ENCODE results near the gene FBXL13. TPM values are rescaled to one million over a fixed set of nuclear protein-coding genes. Genes with fewer than 3 reads are reported as not detected.

Gene FBXL13
- total RNA-seq, 2 experiments from 2014 or later: 1.6 to 2.0 TPM

- ChIA-PET CTCF (ENCODE audit: unreplicated experiment) (no interaction called here), POLR2A (no interaction called here)
- no peak overlapping the region for H3K27ac ChIP-seq (ENCODE audit: low read depth, low read length, poor library complexity, severe bottlenecking)
- no peaks in the 10 kb centered on the region for H3K36me3 ChIP-seq (ENCODE audit: insufficient read depth, low read length)
- no peak for TF ChIP-seq CTCF (conservative IDR thresholded peaks at IDR 0.05; ENCODE audit: low read length)
- no peak for TF ChIP-seq EZH2phosphoT487 (IDR thresholded peaks at IDR 0.05; ENCODE audit: borderline replicate concordance, low read depth, low read length)
- no peaks in the 10 kb centered on the region for H3K4me1 ChIP-seq (ENCODE audit: insufficient read depth, low read length, poor library complexity, severe bottlenecking)
- H3K4me3 ChIP-seq (ENCODE audit: low read depth, low read length, poor library complexity, severe bottlenecking): no peak overlapping the region
- intact Hi-C loops (cut with micrococcal nuclease; ENCODE audit: unreplicated experiment): no loop called here
- BruUV-seq (replicated peaks): no TSS peak
- H4K20me1 ChIP-seq (ENCODE audit: insufficient read depth, low read length): no peaks in the 10 kb centered on the region
- H3K4me2 ChIP-seq (ENCODE audit: low read length): no peak overlapping the region
- no peaks in the 10 kb centered on the region for H3K9me2 ChIP-seq (ENCODE audit: insufficient read depth, low read length)
- H3K9me3 ChIP-seq (ENCODE audit: low read length): no peaks in the 10 kb centered on the region
- no peak for DNase-seq (ENCODE audit: low spot score)
- H3K79me2 ChIP-seq (ENCODE audit: insufficient read depth, low read depth, low read length): no peaks in the 10 kb centered on the region
- H2AFZ ChIP-seq (ENCODE audit: low read length): no peak overlapping the region
Observed at GRCh38 chr7:103068414-103069403, 5.9 kb downstream of the FBXL13 start.

- Histone ChIP-seq H3K4me1 (ENCODE audit: insufficient read depth, low read length, poor library complexity, severe bottlenecking) (no peaks in the 10 kb centered on the region), H3K27ac (ENCODE audit: low read depth, low read length, poor library complexity, severe bottlenecking) (no peak overlapping the region), H3K4me2 (ENCODE audit: low read length) (no peak overlapping the region), H3K36me3 (ENCODE audit: insufficient read depth, low read length) (no peaks in the 10 kb centered on the region), H3K79me2 (ENCODE audit: insufficient read depth, low read depth, low read length) (no peaks in the 10 kb centered on the region), H3K9me2 (ENCODE audit: insufficient read depth, low read length) (no peaks in the 10 kb centered on the region), H4K20me1 (ENCODE audit: insufficient read depth, low read length) (no peaks in the 10 kb centered on the region), H2AFZ (ENCODE audit: low read length) (no peak overlapping the region), H3K9me3 (ENCODE audit: low read length) (no peaks in the 10 kb centered on the region), H3K4me3 (ENCODE audit: low read depth, low read length, poor library complexity, severe bottlenecking) (no peak overlapping the region)
- peak; percentile 69 for DNase-seq (ENCODE audit: low spot score)
- intact Hi-C loops (cut with micrococcal nuclease; ENCODE audit: unreplicated experiment): no loop called here
- ChIA-PET POLR2A (interaction anchor here (1.0 kb wide), 1 partner anchor 10 kb away, joined by 3 read pairs; the partner anchor contains the start of gene ARMC10), CTCF (ENCODE audit: unreplicated experiment) (no interaction called here)
- TF ChIP-seq CTCF (conservative IDR thresholded peaks at IDR 0.05; ENCODE audit: low read length) (peak; percentile 79), EZH2phosphoT487 (IDR thresholded peaks at IDR 0.05; ENCODE audit: borderline replicate concordance, low read depth, low read length) (no peak)
- BruUV-seq (replicated peaks): no TSS peak
Observed at GRCh38 chr7:103065667-103066066, 8.9 kb downstream of the FBXL13 start.

DNA sequence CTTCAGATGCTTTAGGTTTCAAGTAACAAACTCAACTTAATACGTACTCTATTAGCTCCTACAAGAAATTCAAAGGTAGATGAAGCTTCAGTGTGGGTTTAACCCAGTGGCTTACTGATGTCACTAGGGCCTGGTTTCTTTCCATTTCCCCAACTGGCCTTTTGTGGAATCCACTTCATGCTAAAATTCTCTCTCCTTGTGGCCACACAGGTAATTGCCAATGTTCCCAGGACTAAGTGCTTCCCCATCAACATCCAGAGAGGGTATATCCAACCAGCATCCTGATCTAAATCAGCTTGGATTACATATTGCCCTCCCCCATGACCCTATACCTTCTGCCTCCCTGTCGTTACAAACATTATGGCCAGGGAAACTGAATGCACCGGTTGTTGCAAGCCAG lies 10.7 kb downstream of the FBXL13 start:
- CTCF ChIA-PET (ENCODE audit: unreplicated experiment): no interaction called here
- H2AFZ ChIP-seq (ENCODE audit: low read length): no peak overlapping the region
- no peaks in the 10 kb centered on the region for H4K20me1 ChIP-seq (ENCODE audit: insufficient read depth, low read length)
- H3K4me2 ChIP-seq (ENCODE audit: low read length): no peak overlapping the region
- POLR2A ChIA-PET: interaction anchor here (1.0 kb wide), 1 partner anchor 11 kb away, joined by 3 read pairs; the partner anchor contains the start of genes ARMC10 and FBXL13
- DNase-seq (ENCODE audit: low spot score): no peak
- no peak for TF ChIP-seq CTCF (conservative IDR thresholded peaks at IDR 0.05; ENCODE audit: low read length)
- no peak for TF ChIP-seq EZH2phosphoT487 (IDR thresholded peaks at IDR 0.05; ENCODE audit: borderline replicate concordance, low read depth, low read length)
- H3K27ac ChIP-seq (ENCODE audit: low read depth, low read length, poor library complexity, severe bottlenecking): no peak overlapping the region
- H3K36me3 ChIP-seq (ENCODE audit: insufficient read depth, low read length): no peaks in the 10 kb centered on the region
- H3K9me2 ChIP-seq (ENCODE audit: insufficient read depth, low read length): no peaks in the 10 kb centered on the region
- no peaks in the 10 kb centered on the region for H3K4me1 ChIP-seq (ENCODE audit: insufficient read depth, low read length, poor library complexity, severe bottlenecking)
- no peaks in the 10 kb centered on the region for H3K79me2 ChIP-seq (ENCODE audit: insufficient read depth, low read depth, low read length)
- H3K4me3 ChIP-seq (ENCODE audit: low read depth, low read length, poor library complexity, severe bottlenecking): no peak overlapping the region
- intact Hi-C loops (cut with micrococcal nuclease; ENCODE audit: unreplicated experiment): loop anchor here (5.0 kb wide), 1 partner anchor 302 kb away; no protein-coding TSS in a partner anchor
- BruUV-seq (replicated peaks): no TSS peak
- H3K9me3 ChIP-seq (ENCODE audit: low read length): no peaks in the 10 kb centered on the region

All from OCI-LY7 (cell line).